ENCODE data around the gene ZG16.

GRCh38 chr16:29730649-29731048 is 47.4 kb upstream of the ZG16 start:
- no peak for TF ChIP-seq EZH2 (IDR thresholded peaks at IDR 0.05; ENCODE audit: borderline replicate concordance, low read depth, low read length, severe bottlenecking)
- TF ChIP-seq, protein P1, sequence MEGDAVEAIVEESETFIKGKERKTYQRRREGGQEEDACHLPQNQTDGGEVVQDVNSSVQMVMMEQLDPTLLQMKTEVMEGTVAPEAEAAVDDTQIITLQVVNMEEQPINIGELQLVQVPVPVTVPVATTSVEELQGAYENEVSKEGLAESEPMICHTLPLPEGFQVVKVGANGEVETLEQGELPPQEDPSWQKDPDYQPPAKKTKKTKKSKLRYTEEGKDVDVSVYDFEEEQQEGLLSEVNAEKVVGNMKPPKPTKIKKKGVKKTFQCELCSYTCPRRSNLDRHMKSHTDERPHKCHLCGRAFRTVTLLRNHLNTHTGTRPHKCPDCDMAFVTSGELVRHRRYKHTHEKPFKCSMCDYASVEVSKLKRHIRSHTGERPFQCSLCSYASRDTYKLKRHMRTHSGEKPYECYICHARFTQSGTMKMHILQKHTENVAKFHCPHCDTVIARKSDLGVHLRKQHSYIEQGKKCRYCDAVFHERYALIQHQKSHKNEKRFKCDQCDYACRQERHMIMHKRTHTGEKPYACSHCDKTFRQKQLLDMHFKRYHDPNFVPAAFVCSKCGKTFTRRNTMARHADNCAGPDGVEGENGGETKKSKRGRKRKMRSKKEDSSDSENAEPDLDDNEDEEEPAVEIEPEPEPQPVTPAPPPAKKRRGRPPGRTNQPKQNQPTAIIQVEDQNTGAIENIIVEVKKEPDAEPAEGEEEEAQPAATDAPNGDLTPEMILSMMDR (IDR thresholded peaks at IDR 0.05; ENCODE audit: borderline replicate concordance, extremely low read depth, low read length, poor library complexity, severe bottlenecking) = no peak

All from DND-41 (cell line).